NB4 (cell line): ENCODE results near the gene FCER2.

Source experiments
- CTCF ChIP-seq: IDR thresholded peaks from one replicate; pipeline ENCODE4 v1.5.1; 2012; ENCODE audit warnings: low read depth, low read length
- MAX ChIP-seq: IDR thresholded peaks from 2 replicates; pipeline ENCODE4 v1.6.1; 2011; ENCODE audit warnings: low read depth, low read length
- MYC ChIP-seq: IDR thresholded peaks from 2 replicates; pipeline ENCODE4 v1.6.1; 2011; ENCODE audit warnings: low read depth, low read length
- POLR2A ChIP-seq: IDR thresholded peaks from 2 replicates; pipeline ENCODE4 v1.6.1; 2011; ENCODE audit warnings: mild to moderate bottlenecking; ENCODE audit not compliant: insufficient read length; ENCODE audit errors: extremely low read depth

GRCh38 chr19:7647156-7647555 is 54.8 kb downstream of the FCER2 start:
- no peak for TF ChIP-seq CTCF
- no peak for TF ChIP-seq POLR2A
- TF ChIP-seq MYC, result no peak
- no peak for TF ChIP-seq MAX
